GM12801 (cell line): ENCODE results near the gene F3.

Experiments used
- TF ChIP-seq, protein P1 (sequence below): IDR thresholded peaks from one replicate; pipeline ENCODE4 v1.5.1; 2011; ENCODE audit warnings: control low read depth; ENCODE audit not compliant: insufficient read length; ENCODE audit errors: extremely low read depth

Gene F3

DNA sequence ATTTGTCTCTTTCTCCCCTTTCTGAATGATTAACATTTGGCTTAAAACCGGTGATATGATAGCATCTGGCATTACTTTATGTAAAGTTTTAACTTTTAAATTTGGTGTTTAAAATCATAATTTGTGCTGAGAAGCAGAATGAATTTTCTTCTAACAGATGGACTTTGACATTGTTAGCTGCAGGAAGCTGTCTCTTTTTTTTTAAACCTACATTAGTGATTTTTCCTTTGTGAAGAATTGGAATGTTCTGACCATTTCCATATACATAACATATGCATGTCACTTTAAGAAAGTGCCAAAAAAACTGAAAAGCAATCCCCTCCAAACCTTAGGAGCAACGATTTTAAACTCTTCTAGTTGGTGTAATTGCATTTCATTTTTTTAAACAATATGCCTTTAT is 22.2 kb downstream of the F3 start:
- TF ChIP-seq, protein P1, sequence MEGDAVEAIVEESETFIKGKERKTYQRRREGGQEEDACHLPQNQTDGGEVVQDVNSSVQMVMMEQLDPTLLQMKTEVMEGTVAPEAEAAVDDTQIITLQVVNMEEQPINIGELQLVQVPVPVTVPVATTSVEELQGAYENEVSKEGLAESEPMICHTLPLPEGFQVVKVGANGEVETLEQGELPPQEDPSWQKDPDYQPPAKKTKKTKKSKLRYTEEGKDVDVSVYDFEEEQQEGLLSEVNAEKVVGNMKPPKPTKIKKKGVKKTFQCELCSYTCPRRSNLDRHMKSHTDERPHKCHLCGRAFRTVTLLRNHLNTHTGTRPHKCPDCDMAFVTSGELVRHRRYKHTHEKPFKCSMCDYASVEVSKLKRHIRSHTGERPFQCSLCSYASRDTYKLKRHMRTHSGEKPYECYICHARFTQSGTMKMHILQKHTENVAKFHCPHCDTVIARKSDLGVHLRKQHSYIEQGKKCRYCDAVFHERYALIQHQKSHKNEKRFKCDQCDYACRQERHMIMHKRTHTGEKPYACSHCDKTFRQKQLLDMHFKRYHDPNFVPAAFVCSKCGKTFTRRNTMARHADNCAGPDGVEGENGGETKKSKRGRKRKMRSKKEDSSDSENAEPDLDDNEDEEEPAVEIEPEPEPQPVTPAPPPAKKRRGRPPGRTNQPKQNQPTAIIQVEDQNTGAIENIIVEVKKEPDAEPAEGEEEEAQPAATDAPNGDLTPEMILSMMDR, result no peak

DNA sequence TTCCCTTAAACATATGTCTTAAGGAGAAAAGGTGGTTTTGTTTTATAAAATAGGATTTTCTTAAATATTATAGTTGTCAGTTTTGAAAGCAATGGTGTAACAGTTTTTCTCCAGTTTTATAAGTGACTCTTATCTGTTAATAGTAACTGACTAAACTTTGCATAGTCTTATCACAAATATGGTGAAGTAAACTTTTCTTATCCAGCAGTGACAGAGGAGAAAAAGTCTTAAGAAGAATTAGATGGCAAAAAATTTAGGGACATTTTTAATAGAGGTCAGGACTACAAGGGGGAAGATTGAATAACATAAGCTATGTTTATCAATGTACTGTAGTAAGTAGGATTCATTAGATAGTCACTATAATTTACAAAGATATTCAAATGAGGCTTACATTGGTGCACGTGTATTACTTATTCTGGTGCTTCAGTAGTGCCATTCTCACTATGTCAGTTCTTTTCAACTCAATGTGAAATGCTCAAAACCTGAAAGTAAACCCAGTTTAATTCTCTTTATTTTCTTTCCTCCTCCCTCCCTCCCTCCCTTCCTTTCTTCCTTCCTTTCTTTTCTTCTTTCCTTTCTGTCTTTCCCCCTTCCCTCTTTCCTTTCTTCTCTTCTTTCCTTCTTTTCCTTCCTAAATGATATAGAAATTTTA is 26.1 kb downstream of the F3 start:
- TF ChIP-seq, protein P1, result no peak

DNA sequence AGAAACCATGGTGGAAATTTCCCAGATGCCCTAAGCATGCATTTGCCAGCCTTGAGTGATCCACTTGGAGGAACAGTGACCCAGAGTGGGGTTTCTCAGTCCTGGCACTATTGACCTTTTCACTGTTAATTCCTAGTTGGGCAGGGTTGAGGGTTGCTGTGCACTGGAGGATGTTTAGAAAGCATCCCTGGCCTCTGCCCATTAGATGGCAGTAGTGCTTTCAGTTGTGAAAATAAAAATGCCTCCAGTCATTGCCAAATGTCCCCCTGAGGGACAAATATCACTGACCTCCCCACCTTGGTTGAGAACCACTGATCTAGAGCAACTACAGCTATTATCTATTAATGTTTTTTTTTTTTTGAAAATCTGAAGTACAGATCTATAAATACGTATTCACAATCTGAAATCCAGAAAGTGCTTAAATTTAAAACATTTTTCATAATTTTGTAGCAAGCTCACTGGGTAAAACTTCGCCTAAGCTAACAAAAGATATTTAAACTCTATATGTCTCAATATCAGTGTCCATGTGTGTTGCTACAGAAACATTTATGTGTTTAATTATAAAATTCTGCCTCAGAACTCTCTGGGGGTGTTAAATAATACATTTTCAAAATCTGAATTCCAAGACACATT is 27.3 kb downstream of the F3 start:
- TF ChIP-seq, protein P1, result no peak

DNA sequence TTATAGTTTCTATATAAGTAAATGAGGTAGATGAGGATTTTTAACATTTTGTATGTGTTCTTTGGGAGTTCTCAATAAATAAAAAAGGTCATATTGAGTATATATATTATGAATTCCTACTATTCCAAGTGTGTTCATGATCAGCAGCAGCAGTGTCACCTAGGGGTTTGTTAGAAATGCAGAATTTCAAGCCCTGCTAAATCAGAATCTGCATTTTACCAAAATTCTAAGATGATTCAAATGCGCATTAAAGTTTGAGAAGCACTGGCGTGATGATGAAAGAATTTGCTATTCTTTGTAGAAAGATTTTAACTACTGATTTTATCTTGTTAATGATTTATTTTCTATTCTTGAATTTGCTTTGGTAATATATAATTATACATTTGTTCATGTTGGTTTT is 28.7 kb downstream of the F3 start:
- TF ChIP-seq, protein P1, result no peak

DNA sequence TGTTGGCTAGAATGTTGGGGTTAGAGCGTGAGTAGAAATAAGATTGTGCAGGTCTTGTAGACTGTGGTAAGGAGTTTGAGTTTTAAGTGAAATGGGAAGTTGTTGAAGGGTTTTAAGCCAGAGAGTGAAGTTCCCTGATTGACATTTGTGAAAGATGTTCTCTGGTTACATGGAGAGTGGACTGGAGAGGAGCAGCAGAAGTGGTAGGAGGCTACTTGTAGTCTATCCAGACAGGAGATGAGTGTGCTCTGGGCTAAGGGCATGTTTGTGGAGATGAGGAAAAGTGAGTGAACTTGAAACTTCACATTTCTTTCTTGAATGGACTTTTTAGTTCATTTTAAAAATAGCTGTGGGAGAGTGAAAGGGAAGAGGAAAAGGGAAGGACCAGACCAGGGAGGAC is 37.0 kb downstream of the F3 start:
- TF ChIP-seq, protein P1, result no peak

DNA sequence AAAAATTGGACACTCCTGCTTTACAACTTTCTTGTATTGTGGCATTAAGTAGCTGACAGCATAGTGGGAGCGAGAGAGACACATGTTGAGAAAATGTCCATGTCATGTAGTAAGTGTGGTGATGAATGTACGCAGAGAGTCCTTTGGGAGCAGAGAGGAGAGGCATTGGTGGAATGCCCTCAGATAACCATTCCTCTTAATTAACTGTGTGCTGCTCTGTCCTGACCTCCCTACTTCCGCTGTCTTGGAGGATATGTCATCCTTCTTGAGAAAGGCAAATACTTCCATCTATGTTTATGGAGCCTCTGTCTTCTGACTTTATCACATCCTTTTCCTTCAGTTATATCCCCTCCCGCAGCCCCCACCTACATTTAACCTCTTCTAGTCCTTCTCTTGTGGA is 38.4 kb downstream of the F3 start:
- TF ChIP-seq, protein P1, result no peak

DNA sequence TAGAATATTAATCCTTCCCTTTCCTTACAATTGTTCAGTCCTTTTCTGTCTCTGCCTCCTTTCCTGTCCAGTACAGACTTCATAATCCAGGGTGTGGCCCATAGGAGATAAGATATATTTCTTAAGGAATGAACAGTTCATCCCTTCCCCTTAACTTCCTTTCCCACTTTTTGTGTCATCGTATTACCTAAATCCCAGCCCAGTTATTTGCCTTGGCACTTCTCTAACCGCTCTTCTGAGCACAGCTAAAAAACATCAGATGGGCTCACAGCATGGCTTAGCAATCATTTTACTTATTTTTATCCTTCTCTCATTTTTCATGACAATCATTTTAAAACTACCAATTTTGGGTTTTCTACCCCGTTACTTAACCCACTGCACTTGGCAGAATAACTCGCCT is 39.6 kb downstream of the F3 start:
- TF ChIP-seq, protein P1, result no peak
